ENCODE data around the gene PADI1.
"Not testable (repeated sequence)": the region's sequence is repeated elsewhere in the genome, so short reads cannot be mapped to it uniquely, and the experiment has no call there.

PADI1 gene

DNA sequence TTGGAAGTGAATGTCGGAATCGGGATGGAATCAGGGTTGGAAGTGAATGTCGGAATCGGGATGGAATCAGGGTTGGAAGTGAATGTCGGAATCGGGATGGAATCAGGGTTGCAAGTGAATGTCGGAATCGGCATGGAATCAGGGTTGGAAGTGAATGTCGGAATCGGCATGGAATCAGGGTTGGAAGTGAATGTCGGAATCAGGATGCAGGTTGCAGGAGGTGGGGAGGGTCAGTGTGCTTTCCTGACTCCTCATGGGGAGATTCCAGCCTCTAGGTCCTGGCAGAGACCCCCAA is 36.8 kb downstream of the PADI1 start:
- DNase-seq (ENCODE audit: low spot score) = not testable (repeated sequence)

DNA sequence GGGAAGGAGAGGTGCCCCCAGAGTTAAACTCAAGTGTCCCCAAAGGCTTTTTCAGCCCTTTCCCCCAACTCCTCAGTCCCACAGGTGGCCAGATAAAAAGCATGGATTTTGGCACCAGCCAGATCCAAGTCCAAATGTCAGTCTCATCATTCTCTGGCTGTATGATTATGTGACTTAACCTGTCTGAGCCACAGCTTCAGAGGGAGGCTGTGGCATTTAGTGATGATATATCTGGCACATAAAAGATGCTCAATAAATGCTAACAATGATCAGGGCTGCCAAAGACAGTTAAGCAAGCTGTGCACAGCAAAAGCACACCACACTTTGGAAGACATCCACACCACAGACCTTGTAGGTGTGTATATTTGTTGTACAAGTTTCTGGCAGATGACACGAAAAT is 38.3 kb downstream of the PADI1 start:
- no peak for DNase-seq (ENCODE audit: low spot score)

DNA sequence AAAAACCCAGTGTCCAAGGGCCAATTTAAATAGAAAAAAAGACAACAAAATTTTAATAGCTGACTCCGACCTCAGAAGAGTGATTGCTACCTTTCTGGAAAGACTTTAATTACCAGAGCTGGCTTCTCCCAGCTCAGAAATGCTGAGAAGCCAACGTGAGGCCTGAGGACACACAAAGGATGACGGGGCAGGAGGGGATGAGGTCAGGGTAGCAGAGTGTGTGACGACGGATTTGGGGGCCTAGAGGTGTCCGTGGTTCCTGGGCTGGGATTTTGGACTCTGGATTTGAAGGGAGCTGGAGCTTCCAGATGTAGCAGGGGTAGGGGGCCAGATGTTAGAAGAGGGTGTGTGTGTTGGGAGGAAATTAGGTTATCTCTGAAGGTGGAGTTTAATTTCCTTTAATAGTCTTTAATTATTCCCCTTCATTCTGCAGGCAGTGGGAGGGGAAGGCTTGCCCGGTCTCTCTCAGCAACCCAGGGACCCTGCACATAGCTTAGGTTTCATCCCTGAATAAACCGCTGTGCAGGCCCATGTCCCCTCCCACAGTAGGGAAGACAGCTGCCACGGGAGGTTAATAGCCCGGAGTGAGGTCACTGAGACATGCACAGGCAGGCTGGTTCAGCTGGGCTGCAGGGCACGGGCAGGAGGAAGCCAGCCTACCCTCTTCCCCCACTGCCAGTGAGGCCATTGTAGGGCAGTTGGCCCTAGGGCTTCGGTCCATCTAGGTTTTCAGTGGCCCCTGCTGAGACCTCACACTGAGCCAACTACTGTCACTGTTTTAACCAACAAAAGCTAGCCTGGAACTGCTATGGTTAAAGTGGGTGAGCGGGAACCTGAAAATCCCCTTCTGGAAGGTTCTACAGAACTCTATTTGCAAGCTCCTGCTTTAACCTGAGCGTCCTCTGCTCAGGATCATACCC is 40.2 kb downstream of the PADI1 start:
- no peak for DNase-seq (ENCODE audit: low spot score)

DNA sequence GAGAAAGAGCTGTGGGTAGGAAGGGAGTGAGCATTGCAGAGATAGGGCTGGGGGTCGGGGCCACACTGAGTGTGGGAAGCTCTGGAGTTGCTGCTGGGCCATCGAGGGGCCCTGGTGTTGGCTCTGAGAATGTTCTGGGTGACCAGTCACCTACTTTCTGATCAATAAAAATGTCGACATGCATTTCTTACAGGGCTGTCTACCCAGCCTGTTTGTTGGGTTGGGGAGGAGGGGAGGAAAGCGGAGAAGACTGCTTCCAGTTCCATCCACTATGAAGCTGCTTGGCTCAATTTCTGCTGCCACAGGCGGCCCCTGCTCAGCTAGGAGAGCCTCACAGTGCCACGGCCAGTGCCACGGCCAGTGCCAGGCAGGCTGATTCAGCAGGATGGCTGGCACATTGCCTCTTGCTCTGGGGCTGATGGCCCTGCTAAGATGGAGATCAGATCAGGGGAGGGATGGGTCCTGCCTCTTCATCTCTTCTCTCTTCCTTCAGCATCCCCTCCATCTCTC is 40.9 kb downstream of the PADI1 start:
- no peak for DNase-seq (ENCODE audit: low spot score)

DNA sequence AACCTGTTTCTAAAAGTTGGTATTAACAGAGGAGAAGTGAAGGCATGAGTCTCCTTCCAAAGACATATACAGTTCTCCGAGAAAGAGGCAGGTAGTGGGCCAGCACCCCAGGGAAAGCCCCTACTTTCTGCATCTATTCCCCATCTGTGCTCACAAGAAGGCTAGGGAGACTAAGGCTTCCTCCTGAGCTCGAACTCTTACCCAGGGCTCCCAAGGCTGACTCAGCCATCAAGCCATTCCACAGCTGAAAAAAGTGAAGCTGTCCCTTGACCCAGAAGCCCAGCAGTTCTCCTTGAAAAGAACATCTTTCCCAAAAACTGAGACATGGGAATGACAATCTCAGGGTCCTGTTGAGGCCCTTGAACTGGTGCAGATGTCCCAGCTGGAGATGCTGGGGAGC is 42.0 kb downstream of the PADI1 start:
- no peak for DNase-seq (ENCODE audit: low spot score)

DNA sequence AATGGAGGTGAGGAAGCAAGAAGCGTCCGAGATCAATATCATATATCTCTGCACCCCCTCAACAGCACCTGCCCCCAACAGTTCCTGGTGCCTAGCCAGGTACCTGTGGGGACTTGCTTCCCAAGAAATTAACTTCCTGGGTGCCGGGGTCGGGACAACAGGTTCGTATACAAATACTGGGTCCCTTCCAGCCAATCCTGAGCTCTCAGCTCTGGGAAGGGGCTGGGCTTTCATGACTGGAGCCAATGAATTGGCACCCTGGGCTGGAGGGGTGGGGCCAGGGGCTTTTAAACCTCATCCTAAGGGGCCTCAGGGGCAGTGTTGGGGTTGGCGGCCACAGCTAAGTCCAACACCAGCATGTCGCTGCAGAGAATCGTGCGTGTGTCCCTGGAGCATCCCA is 43.9 kb downstream of the PADI1 start, which contains the start of gene PADI3:
Gene PADI3, plus strand, starts transcription at position 318 of the 400 bp plus-strand sequence. Its CDS starts 40 bp downstream, at position 358.
- peak; percentile 87 for DNase-seq (ENCODE audit: low spot score)

DNA sequence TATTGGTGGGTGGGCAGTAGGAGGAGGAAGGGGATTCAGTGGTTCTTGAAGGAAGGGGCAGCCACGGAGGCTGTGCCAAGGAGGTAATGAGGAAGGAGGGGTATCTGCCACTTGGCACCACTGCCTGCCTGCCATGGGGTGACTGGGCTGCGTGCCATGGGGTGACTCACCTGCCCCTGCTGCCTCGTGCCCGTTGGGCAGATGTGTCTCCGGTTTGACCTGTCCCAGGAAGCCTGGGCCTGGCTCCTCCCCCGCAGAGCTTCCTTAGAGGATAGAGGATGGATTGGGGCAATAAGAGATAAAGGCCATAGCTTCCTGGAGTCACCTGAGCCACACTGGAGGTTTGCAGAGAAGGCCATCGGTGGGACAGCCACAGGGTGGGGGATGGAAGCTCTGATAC is 45.7 kb downstream of the PADI1 start:
- peak; percentile 53 for DNase-seq (ENCODE audit: low spot score)

DNA sequence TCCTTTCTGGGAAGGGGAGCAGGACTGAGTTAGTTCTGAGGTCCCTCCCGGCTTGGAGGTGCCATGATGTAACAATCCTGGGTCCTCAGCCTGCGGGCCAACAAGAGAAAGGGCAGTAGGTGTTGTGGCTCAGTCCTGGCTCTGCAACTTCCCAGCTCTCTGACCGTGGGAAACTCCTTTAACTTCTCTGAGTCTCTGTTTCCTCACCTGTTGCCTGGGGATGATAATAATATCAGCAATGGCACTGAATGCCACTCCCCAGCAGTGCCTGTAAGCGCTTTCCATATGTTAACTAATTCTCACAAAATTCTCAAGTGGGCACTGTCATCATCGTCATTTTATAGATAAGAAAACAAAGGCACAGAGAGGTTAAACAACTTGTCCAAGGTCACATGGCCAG is 46.3 kb downstream of the PADI1 start:
- DNase-seq (ENCODE audit: low spot score) = no peak

DNA sequence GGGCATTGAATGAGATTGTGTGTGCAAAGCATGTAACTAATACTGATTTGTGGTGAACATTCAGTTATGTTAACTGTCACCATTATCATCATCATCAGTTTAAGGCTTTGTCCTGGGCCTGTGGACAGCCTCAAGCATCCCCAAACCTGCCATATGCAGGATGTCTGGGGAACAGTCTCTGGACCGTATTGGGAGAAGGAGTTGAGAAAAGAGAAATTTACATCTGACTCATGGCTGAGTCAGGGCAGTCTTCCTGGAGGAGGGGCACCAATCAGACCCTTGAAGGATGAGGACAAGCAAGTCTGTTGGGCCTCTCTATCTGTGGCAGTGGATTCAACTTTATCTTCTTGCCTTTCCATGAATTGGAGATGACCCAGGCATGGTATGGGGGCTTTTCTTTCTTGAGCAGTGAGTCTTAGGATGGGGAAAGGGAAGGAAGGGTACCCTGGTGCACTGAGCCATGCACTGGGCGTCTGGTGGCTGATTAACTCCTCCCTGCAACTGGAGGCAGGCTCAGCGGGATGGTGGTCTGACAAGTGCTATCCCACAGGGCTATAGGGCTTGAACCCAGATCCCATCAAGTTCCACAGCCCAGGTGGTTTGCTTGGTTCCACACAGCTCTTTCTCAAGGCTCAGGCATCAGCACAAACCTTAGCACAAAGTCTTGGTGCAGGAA is 46.9 kb downstream of the PADI1 start:
- DNase-seq (ENCODE audit: low spot score) = no peak

DNA sequence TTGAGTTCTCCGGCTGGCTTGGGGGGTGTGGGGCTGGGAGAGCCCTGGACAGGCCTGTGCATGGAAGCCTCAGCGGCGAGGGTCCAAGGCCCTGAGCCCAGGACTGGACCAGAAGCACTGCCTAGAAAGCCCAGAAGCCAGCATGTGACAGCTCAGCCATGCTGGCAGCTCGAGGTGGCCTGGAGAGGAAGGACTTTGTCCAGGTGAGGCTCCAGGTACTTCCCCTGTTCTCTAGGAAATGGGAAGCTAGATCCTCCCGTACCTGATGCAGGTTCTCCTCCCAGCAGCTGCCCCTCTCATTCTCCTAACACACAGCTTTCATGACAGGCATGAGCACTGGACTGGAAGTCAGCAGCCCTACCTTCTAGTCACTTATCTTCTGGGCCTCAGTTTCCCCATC is 50.4 kb downstream of the PADI1 start:
- DNase-seq (ENCODE audit: low spot score) = no peak

DNA sequence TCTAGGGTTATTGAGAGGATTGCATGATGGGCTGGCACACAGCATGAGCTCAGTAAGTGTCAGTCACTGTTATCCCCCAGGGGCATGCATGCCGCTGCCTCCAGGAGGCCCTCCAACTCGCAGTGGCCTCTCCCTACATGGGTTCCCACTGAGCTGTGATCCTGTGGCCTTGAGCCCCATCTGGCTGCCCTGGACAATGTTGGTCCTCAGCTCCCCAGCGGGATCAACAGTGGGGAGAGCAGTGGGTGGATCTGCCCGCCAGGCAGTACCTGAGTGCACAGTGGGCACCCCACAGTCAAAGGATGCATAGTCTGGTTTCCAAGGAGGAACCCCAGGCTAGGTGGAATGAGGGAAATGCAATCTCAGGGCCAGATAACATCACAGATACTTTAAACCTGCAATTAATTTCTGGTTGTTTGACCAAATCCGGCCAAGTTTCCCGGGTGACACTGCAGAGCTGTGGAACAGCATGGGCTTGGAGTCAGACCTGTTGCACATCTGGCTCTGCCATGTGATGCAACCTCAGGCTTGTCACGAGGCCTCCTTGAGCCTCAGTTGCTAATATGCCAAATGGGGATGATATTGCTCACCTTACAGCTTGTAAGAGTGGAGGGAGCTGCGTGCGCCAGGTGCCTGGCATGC is 53.3 kb downstream of the PADI1 start:
- DNase-seq (ENCODE audit: low spot score) = no peak

DNA sequence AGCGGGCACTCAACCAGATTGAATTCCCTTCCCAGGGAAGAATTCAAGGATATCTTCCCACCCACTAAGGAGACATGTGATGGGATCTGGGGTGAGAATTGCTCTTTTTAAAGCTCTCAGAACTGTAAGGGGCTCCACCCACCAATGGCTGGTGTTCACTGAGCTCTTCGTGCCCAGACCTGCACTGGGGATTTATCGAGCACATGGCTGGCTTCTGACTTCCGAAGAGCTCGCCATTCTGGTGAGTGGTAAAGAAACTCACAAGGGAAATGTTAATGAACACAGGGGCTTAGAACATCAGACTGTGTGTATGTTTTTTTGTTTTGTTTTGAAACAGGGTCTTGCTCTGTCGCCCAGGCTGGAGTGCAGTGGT is 53.8 kb downstream of the PADI1 start:
- DNase-seq (ENCODE audit: low spot score) = no peak

DNA sequence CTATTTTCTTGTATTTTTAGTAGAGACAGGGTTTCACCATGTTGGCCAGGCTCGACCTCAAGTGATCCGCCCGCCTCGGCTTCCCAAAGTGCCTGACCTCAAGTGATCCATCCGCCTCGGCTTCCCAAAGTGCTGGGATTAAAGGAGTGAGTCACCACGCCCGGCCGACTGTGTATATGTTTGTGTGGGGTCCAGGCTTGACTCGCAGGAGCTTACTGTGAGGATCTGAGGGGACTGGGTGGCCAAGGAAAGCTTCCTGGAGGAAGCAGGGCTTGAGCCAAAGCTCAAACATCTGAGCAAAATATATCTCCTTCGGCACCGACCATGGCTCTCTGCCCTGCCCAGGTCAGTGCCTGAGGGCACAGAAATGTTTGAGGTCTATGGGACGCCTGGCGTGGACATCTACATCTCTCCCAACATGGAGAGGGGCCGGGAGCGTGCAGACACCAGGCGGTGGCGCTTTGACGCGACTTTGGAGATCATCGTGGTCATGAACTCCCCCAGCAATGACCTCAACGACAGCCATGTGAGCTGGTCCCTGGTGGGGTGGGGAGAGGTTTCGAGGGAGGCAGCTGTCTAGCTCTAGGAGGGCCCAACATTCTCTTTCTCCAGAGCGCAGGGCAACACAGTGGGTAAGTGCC is 54.4 kb downstream of the PADI1 start:
- no peak for DNase-seq (ENCODE audit: low spot score)

DNA sequence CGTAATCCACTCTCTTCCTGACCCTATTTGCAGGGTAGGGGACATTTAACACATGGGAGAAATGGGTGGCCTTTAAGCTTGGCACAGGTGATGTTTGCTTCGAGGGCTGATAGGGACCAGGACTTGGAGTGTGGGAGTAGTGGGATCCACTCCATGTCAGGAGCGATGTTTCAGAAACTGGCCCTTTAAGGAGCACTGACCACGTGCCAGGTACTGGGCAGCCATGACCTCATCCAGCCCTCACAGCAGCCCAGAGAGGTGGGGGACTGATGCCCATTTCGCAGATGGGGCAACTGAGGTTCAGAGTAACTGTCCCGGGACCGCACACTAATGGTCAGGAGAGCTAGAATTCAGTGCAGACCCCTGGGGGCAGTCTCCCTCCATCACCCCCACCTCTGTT is 55.3 kb downstream of the PADI1 start:
- DNase-seq (ENCODE audit: low spot score) = no peak

DNA sequence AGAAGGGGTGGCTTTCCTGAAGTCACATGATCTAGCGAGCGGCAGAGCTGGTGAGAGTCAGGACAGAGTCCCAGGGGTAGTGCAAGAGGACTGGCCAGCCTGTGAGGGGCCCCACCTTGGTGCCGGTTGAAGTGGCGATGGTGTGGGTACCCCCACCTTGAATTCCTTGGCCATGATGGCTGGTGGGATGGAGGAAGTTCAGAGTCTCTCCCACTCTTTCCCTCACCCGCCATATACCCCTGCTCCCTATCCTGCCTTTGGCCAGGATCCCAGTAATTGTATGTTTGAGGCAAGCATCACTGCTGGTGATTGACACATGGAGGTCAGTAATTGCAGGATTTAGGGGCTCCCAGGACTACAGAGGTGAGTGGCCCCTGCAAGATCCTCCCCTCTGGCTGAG is 55.8 kb downstream of the PADI1 start:
- no peak for DNase-seq (ENCODE audit: low spot score)

DNA sequence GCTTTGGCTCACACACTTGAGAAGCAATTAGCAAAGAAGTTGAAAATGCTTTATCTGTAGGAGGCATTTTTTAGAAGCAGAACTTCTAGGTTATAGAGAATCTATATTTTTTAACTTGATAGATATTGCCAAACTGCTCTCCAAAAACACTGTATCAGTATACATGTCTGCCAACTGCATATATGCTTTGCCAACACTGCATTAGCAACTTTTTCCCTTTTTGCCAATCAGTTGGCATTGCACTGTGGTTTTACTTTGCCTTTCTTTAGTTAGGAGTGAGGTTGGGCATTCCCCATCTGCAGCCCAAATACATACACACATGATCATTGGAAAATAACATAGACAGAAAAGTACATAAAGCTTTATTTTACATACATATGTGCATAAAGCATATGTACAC is 59.0 kb downstream of the PADI1 start:
- no peak for DNase-seq (ENCODE audit: low spot score)

DNA sequence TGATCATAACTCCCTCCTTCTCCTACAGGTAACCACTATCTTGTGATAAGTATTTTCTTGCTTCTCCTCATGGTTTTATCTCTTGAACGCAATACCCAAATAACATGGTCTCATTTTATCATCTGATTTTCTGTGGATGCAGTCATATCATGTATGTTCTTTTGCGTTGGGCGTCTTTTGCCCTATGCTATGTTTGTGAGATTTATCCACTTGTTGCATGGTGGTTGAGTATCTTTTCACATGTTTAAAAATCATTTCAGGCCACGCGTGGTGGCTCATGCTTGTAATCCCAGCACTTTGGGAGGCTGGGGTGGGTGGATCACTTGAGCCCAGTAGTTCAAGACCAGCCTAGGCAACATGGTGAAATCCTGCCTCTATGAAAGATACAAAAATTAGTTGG is 59.5 kb downstream of the PADI1 start:
- no peak for DNase-seq (ENCODE audit: low spot score)

DNA sequence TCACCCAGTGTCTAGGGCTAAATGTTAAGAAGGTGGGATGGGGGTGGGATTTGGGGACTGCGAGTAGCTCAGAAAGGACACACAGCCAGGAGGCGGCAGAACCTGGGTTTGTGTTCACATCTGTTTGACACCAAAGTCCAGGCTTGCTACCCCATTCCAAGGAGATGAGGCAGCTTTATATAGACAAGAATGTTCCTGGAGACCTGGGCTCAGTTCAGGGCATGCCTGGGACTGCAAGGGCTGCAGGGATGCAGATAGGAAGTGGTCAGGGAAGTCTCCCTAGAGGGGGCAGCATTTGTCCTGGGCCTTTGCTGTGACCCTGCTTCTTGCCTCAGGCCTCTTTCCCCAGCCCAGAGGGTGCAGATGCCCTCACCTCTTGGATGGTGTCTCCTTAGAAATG is 60.2 kb downstream of the PADI1 start:
- peak; percentile 63 for DNase-seq (ENCODE audit: low spot score)

DNA sequence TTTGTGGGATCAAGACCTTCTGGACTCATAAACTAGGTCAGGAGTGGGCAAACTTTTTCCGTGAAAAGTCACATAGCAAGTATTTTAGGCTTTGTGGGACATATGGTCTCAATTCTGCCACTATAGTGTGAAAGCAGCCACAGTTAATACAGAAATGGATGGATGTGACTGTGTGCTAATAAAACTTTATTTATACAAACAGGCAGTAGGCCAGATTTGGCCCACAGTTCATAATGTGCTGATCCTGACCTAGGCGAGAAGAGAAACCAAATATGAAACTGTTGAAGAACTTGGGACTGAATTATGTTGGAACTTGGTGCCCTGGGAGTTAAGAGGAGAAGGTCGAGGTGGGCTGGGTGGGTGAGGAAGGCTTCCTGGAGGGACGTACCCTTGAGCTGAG is 61.0 kb downstream of the PADI1 start:
- no peak for DNase-seq (ENCODE audit: low spot score)

DNA sequence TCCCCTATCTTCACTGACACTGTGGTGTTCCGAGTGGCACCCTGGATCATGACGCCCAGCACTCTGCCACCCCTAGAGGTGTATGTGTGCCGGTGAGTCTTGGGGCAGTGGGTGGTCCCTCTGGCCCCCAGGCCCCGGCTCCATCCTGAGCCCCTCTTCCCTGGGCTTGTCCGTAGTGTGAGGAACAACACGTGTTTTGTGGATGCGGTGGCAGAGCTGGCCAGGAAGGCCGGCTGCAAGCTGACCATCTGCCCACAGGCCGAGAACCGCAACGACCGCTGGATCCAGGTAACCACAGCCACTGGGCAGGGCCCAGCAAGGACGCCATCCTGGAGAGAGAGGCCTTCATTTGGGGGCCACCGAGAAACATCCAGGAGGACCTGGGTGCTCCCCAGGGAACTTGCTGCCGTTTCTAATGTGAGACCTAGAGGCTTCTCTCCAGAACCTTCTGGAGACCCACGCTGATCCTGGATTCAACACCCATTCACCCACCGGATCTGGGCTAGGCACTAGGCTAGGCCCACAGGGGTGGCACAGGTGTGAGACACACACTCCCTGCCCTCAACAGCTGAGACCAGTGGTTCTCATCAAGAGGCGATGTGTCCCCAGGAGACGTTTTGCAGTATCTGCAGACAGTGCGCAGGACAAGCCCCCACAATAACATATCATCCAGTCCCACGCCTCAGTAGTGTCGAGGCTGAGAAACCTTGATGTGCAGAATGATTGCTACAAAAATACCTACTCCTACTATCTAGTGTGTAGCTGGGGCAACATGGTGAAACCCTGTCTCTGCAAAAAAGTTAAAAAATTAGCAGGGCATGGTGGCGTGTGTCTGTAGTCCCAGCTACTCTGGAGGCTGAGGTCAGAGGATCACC is 66.2 kb downstream of the PADI1 start:
- no peak for DNase-seq (ENCODE audit: low spot score)

DNA sequence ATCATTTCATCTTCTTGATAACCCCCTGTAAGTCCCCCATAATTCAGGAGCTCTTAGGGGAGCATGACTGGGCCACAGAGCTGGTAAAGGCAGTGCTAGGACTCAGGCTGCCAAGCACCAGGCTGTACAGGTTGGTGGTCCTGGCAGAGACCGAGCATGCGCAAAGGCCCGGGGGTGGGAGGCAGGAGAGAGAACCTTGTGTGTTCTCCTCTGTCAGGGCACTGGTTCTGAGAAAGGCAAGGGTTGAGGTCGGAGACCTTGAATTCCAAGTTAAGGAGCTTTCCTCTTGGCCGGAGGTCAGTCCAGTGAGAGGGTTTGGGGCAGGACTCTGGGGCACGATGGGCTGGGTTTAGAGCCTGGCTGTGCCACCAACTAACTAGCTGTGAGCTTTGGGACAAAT is 67.1 kb downstream of the PADI1 start:
- DNase-seq (ENCODE audit: low spot score) = no peak

DNA sequence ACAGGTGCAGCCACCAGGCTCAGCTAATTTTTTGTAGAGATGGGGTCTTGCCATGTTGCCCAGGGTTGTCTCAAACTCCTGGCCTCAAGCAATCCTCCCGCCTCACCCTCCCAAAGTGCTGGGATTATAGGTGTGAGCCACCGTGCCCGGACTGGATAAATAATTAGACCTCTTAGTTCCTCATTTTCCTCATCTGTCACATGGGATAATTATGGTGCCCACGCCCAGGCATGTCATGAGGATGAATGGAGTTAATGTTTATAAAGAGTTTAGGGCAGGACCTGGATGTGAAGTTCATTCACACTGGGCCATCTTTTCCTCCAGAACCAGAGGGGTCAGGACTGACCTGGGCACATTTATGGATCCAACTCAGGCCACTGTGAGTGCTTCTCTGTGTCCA is 67.7 kb downstream of the PADI1 start:
- no peak for DNase-seq (ENCODE audit: low spot score)

Data from iPS-NIHi11 (cell line).